ENCODE data around the gene CHDH.

- TF ChIP-seq TAF1 (IDR thresholded peaks at IDR 0.05; ENCODE audit: low read depth) (no peak), EGR1 (IDR thresholded peaks at IDR 0.05) (no peak), REST (IDR thresholded peaks at IDR 0.05; ENCODE audit: low read depth) (no peak), NFIC (IDR thresholded peaks at IDR 0.05) (no peak), TEAD4 (IDR thresholded peaks at IDR 0.05) (no peak), FOXM1 (IDR thresholded peaks at IDR 0.05; ENCODE audit: borderline replicate concordance, low read depth) (no peak), EP300 (IDR thresholded peaks at IDR 0.05; ENCODE audit: borderline replicate concordance) (no peak), CREB1 (IDR thresholded peaks at IDR 0.05; ENCODE audit: low read depth) (no peak), MAX (IDR thresholded peaks at IDR 0.05) (no peak), ZBTB7A (IDR thresholded peaks at IDR 0.05; ENCODE audit: low read depth) (no peak), TCF12 (IDR thresholded peaks at IDR 0.05; ENCODE audit: low read depth) (no peak), RAD21 (IDR thresholded peaks at IDR 0.05; ENCODE audit: low read depth) (no peak)
- TF ChIP-seq, protein P1, sequence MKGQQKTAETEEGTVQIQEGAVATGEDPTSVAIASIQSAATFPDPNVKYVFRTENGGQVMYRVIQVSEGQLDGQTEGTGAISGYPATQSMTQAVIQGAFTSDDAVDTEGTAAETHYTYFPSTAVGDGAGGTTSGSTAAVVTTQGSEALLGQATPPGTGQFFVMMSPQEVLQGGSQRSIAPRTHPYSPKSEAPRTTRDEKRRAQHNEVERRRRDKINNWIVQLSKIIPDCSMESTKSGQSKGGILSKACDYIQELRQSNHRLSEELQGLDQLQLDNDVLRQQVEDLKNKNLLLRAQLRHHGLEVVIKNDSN (IDR thresholded peaks at IDR 0.05): no peak
Observed at GRCh38 chr3:53887446-53887845, 41.2 kb upstream of the CHDH start.
